ENCODE measurements around the gene KCNC1. TPM values are rescaled to one million over a fixed set of nuclear protein-coding genes. Genes with fewer than 3 reads are reported as not detected.

The KCNC1 gene
- total RNA-seq, 4 donors from 2014 or later: 0.14 TPM; not detected in 3

GRCh38 chr11:17775507-17776211 is 41.1 kb downstream of the KCNC1 start:
- no peak for DNase-seq
- no peak for TF ChIP-seq POLR2AphosphoS5 (IDR thresholded peaks at IDR 0.05)
- TF ChIP-seq POLR2A (IDR thresholded peaks at IDR 0.05): no peak
- TF ChIP-seq CTCF (IDR thresholded peaks at IDR 0.05): no peak
- no peak for TF ChIP-seq EP300 (IDR thresholded peaks at IDR 0.05; ENCODE audit: low read depth)
- intact Hi-C loops (cut with DNase I; ENCODE audit: low total_unique reads): no loop called here
- Histone ChIP-seq H3K36me3 (no peaks in the 10 kb centered on the region), H3K9me3 (no peaks in the 10 kb centered on the region), H3K27ac (no peak overlapping the region), H3K4me1 (peaks cover 0 to 3% (median under 1%) of the 10 kb centered on the region in 4 donors), H3K4me3 (no peak overlapping the region), H3K27me3 (no peaks in the 10 kb centered on the region)
- in situ Hi-C loops (cut with MboI; ENCODE audit: low pct_ligation_motif_present in 1 of 4, low pct_unique_long_range_greater_than_20kb in 1 of 4, low sequenced_read_pairs in 3 of 4): no loop called here
- 87 to 91% methylated on average over 3 to 16 of the region's 18 CpGs for WGBS, 2 donors (ENCODE audit: low coverage in 1 of 2)

- Histone ChIP-seq H3K4me1 (no peaks in the 10 kb centered on the region), H3K27ac (no peak overlapping the region), H3K27me3 (no peaks in the 10 kb centered on the region), H3K36me3 (no peaks in the 10 kb centered on the region), H3K4me3 (no peak overlapping the region), H3K9me3 (no peaks in the 10 kb centered on the region)
- TF ChIP-seq POLR2AphosphoS5 (IDR thresholded peaks at IDR 0.05): no peak
- TF ChIP-seq CTCF (IDR thresholded peaks at IDR 0.05): no peak
- no peak for TF ChIP-seq POLR2A (IDR thresholded peaks at IDR 0.05)
- TF ChIP-seq EP300 (IDR thresholded peaks at IDR 0.05; ENCODE audit: low read depth): no peak
- in situ Hi-C loops (cut with MboI; ENCODE audit: low pct_ligation_motif_present in 1 of 4, low pct_unique_long_range_greater_than_20kb in 1 of 4, low sequenced_read_pairs in 3 of 4) (no loop called here), intact Hi-C loops (cut with DNase I; ENCODE audit: low total_unique reads) (no loop called here)
- DNase-seq: no peak
- WGBS, 2 donors (ENCODE audit: low coverage in 1 of 2): 43 to 81% methylated on average over 1 to 15 of the region's 15 CpGs
These were observed 41.8 kb downstream of the KCNC1 start for GRCh38 chr11:17776212-17776875.

GRCh38 chr11:17777086-17777737 is 42.6 kb downstream of the KCNC1 start:
- Histone ChIP-seq H3K27me3 (no peaks in the 10 kb centered on the region), H3K4me3 (no peak overlapping the region), H3K9me3 (no peaks in the 10 kb centered on the region), H3K27ac (no peak overlapping the region), H3K4me1 (no peaks in the 10 kb centered on the region), H3K36me3 (no peaks in the 10 kb centered on the region)
- DNase-seq: no peak
- TF ChIP-seq POLR2AphosphoS5 (IDR thresholded peaks at IDR 0.05) (no peak), EP300 (IDR thresholded peaks at IDR 0.05; ENCODE audit: low read depth) (no peak), CTCF (IDR thresholded peaks at IDR 0.05) (no peak), POLR2A (IDR thresholded peaks at IDR 0.05) (no peak)
- in situ Hi-C loops (cut with MboI; ENCODE audit: low pct_ligation_motif_present in 1 of 4, low pct_unique_long_range_greater_than_20kb in 1 of 4, low sequenced_read_pairs in 3 of 4) (no loop called here), intact Hi-C loops (cut with DNase I; ENCODE audit: low total_unique reads) (no loop called here)
- WGBS, 2 donors (ENCODE audit: low coverage in 1 of 2): 87 to 91% methylated on average over 6 to 16 of the region's 16 CpGs

GRCh38 chr11:17777738-17778091 is 43.1 kb downstream of the KCNC1 start:
- Histone ChIP-seq H3K4me1 (no peaks in the 10 kb centered on the region), H3K27me3 (no peaks in the 10 kb centered on the region), H3K4me3 (no peak overlapping the region), H3K9me3 (no peaks in the 10 kb centered on the region), H3K36me3 (no peaks in the 10 kb centered on the region), H3K27ac (no peak overlapping the region)
- no peak for DNase-seq
- no peak for TF ChIP-seq EP300 (IDR thresholded peaks at IDR 0.05; ENCODE audit: low read depth)
- in situ Hi-C loops (cut with MboI; ENCODE audit: low pct_ligation_motif_present in 1 of 4, low pct_unique_long_range_greater_than_20kb in 1 of 4, low sequenced_read_pairs in 3 of 4) (no loop called here), intact Hi-C loops (cut with DNase I; ENCODE audit: low total_unique reads) (no loop called here)
- 88 to 100% methylated on average over 2 to 13 of the region's 13 CpGs for whole genome bisulfite sequencing, 2 donors (ENCODE audit: low coverage in 1 of 2)
